ENCODE results near the gene PNMA6A. TPM values are rescaled to one million over a fixed set of nuclear protein-coding genes. Genes with fewer than 3 reads are reported as not detected.

PNMA6A gene
- polyA plus RNA-seq, 1 of the 3 experiments (the other 2 are of a cell fraction): 0.81 TPM

GRCh38 chrX:153060095-153060445, 12.2 kb upstream of the PNMA6A start:
- no peaks in the 10 kb centered on the region for H3F3A ChIP-seq (replicated peaks; ENCODE audit: insufficient read depth)
- no peak overlapping the region for H3K4me3 ChIP-seq (ENCODE audit: low read depth in 2 of 2, low read length in 1 of 2)
- peaks cover 15% of the 10 kb centered on the region; the same call in 1 of the 2 replicates for H3K27me3 ChIP-seq (ENCODE audit: insufficient read depth)
- H2AFZ ChIP-seq (ENCODE audit: low read depth): no peak overlapping the region
- H3K4me2 ChIP-seq: no peak overlapping the region
- no peak overlapping the region for H3K9ac ChIP-seq
- H4K20me1 ChIP-seq (ENCODE audit: insufficient read depth): no peaks in the 10 kb centered on the region
- ChIA-PET POLR2A (no interaction called here), CTCF (interaction anchor here (0.6 to 1.5 kb wide), 2 partner anchors 27 to 171 kb away, joined by 3 to 5 read pairs; no protein-coding TSS in a partner anchor)
- no peaks in the 10 kb centered on the region for H3K36me3 ChIP-seq (replicated peaks in 1 of 2; ENCODE audit: control insufficient read depth in 1 of 2, insufficient read depth in 2 of 2, low read length in 1 of 2)
- TF ChIP-seq POLR2AphosphoS5 (IDR thresholded peaks at IDR 0.05; ENCODE audit: low read depth, low read length): no peak
- no peak for TF ChIP-seq USF1 (IDR thresholded peaks at IDR 0.05; ENCODE audit: borderline replicate concordance, low read depth)
- no peak for TF ChIP-seq RAD21 (IDR thresholded peaks at IDR 0.05; ENCODE audit: low read length)
- no peak for TF ChIP-seq SMC3 (IDR thresholded peaks at IDR 0.05; ENCODE audit: low read depth, low read length)
- no peak for TF ChIP-seq REST (IDR thresholded peaks at IDR 0.05; ENCODE audit: low read depth, low read length)
- TF ChIP-seq YY1 (IDR thresholded peaks at IDR 0.05; ENCODE audit: low read depth): no peak
- TF ChIP-seq JUND (IDR thresholded peaks at IDR 0.05): no peak
- no peak for TF ChIP-seq FOXM1 (IDR thresholded peaks at IDR 0.05; ENCODE audit: low read depth)
- no peak for TF ChIP-seq NRF1 (IDR thresholded peaks at IDR 0.05; ENCODE audit: low read depth, low read length)
- no peak for TF ChIP-seq EP300 (IDR thresholded peaks at IDR 0.05; ENCODE audit: borderline replicate concordance in 1 of 2, low read depth in 1 of 2, low read length in 1 of 2)
- TF ChIP-seq MAX (IDR thresholded peaks at IDR 0.05; ENCODE audit: low read depth): no peak
- TF ChIP-seq EZH2phosphoT487 (IDR thresholded peaks at IDR 0.05; ENCODE audit: borderline replicate concordance, low read depth): no peak
- no peak for TF ChIP-seq PBX3 (IDR thresholded peaks at IDR 0.05)
- no peak for TF ChIP-seq MEF2A (IDR thresholded peaks at IDR 0.05; ENCODE audit: borderline replicate concordance, low read depth)
- TF ChIP-seq CHD2 (IDR thresholded peaks at IDR 0.05; ENCODE audit: low read length, partially characterized antibody): no peak
- no peaks in the 10 kb centered on the region for H3K9me2 ChIP-seq
- 50% methylated on average over 6 of the region's 8 CpGs for WGBS (ENCODE audit: low lambda C conversion rate)
- DNase-seq: no peak
- H3K4me1 ChIP-seq (ENCODE audit: control insufficient read depth in 1 of 2, insufficient read depth in 2 of 2, low read depth in 1 of 2, low read length in 1 of 2): no peaks in the 10 kb centered on the region; a peak in 1 of 4 replicates
- H3K27ac ChIP-seq (ENCODE audit: low read depth in 2 of 2, low read length in 1 of 2): no peak overlapping the region
- no peaks in the 10 kb centered on the region for H3K9me3 ChIP-seq
- H3K79me2 ChIP-seq (ENCODE audit: insufficient read depth): no peaks in the 10 kb centered on the region

All from SK-N-SH (cell line).